Colonic mucosa (tissue), 4 donors: ENCODE data around the gene DHCR24. TPM values are rescaled to one million over a fixed set of nuclear protein-coding genes. Genes with fewer than 3 reads are reported as not detected.

Experiments used
- DNase-seq: peaks from one replicate; pipeline ENCODE4 v3.0.0-alpha.2; 2020
- H3K27ac ChIP-seq: fragments of 200-600 bp; one replicate; pipeline ENCODE4 v1.8.0; 2021
- H3K27me3 ChIP-seq: fragments of 200-600 bp; one replicate; pipeline ENCODE4 v1.8.0; 2021
- H3K36me3 ChIP-seq: fragments of 200-600 bp; one replicate; pipeline ENCODE4 v1.8.0; 2021
- H3K4me1 ChIP-seq: fragments of 200-600 bp; one replicate; pipeline ENCODE4 v1.8.0; 2021; ENCODE audit warnings: mild to moderate bottlenecking
- H3K4me3 ChIP-seq: fragments of 200-600 bp; one replicate; pipeline ENCODE4 v1.8.0; 2021
- H3K9ac ChIP-seq, 2 donors: one replicate each; pipeline ENCODE4 v1.7.0; 2013; ENCODE audit warnings: control low read depth in 2 of 2, low read depth in 2 of 2, low read length in 2 of 2
- H3K9me3 ChIP-seq: fragments of 200-600 bp; one replicate; pipeline ENCODE4 v1.8.0; 2021
- intact Hi-C: fragments of 100-400 bp; cut with DNase I; formaldehyde crosslinking; loops from one replicate; pipeline ENCODE4 v1.14.1; 2022
- total RNA-seq, 2 donors: library from RNA; stranded (reverse); fragmentation: NEBNext Ultra II Directional in 1 of 2; extraction: Animal tissue kit (Norgen Biotek cat#: 25700) in 1 of 2; gene quantifications; one replicate each; pipeline ENCODE4 v1.2.1, GENCODE V29; 2021
- TF ChIP-seq, protein P1 (sequence below): fragments of 200-600 bp; IDR thresholded peaks from one replicate; pipeline ENCODE4 v1.8.0; 2022; ENCODE audit warnings: antibody characterized with exemption, mild to moderate bottlenecking
- donor health status: healthy.
- donor health status: DM: no; HTN: no; CAD: no.
- donor health status: DM: no; HTN: no; CAD: no.

The DHCR24 gene
- total RNA-seq, 2 donors from 2014 or later: 254 to 310 TPM

DNA sequence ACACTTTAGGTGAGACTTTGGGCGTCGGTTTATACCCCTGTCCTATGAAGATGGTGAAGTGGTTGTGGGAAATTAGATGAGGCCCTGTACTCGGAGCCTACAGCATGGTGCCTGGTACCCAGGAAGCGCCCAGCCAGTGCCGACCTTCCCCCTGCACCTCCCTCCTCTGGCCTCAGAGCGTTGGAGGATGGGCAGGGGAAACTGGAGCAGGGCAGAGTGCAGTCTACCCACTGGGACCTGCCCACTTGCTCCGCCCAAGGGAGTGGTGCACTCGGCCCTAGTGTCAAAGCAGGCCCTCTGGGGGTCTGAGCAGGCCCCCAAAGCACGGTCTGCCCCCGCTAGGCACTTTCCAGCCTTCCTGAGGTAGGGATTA is 72.9 kb downstream of the DHCR24 start:
- TF ChIP-seq, protein P1, sequence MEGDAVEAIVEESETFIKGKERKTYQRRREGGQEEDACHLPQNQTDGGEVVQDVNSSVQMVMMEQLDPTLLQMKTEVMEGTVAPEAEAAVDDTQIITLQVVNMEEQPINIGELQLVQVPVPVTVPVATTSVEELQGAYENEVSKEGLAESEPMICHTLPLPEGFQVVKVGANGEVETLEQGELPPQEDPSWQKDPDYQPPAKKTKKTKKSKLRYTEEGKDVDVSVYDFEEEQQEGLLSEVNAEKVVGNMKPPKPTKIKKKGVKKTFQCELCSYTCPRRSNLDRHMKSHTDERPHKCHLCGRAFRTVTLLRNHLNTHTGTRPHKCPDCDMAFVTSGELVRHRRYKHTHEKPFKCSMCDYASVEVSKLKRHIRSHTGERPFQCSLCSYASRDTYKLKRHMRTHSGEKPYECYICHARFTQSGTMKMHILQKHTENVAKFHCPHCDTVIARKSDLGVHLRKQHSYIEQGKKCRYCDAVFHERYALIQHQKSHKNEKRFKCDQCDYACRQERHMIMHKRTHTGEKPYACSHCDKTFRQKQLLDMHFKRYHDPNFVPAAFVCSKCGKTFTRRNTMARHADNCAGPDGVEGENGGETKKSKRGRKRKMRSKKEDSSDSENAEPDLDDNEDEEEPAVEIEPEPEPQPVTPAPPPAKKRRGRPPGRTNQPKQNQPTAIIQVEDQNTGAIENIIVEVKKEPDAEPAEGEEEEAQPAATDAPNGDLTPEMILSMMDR: no peak
- Histone ChIP-seq H3K4me3 (no peak overlapping the region), H3K4me1 (no peaks in the 10 kb centered on the region), H3K27me3 (no peaks in the 10 kb centered on the region), H3K27ac (peak overlapping the region; percentile 42), H3K9me3 (no peaks in the 10 kb centered on the region), H3K36me3 (no peaks in the 10 kb centered on the region), H3K9ac (peak overlapping the region in 1 of 2 donors; percentile 39)
- DNase-seq: peak; percentile 74
- intact Hi-C loops: loop anchor here (5.0 kb wide), 2 partner anchors 142 to 317 kb away; no protein-coding TSS in a partner anchor

DNA sequence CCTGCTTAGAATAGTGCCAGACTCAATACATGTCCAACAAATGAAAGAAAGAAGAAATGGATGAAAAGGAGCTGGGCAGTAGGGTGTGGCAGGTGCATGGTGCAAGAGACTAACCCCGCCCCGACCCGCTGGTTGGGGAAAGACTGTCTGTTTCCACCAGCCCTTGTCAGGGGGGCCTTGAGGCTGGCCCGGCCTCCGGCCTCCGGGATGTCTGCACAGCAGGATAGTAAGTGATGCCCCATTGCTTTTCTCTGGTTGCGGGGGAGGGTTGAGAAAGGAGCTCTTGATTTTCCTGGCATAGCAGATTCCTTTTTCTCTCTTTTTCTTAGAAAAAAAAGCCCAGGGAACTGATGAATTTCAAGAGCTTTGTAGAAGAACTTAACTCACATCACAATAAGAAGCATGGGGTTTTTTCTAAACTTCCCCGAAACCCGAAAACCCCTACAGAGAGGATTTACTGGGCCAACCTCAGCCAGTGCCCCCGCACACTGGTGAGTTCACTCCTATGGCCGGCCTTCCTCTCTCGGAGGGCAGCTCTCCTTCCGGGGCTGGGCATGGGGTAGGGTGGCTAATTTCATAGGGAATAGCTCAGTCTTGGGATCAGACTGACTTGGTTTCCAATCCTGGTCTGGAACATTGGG is 73.4 kb downstream of the DHCR24 start:
- Histone ChIP-seq H3K36me3 (no peaks in the 10 kb centered on the region), H3K27me3 (no peaks in the 10 kb centered on the region), H3K4me1 (no peaks in the 10 kb centered on the region), H3K9me3 (no peaks in the 10 kb centered on the region), H3K27ac (no peak overlapping the region), H3K4me3 (no peak overlapping the region), H3K9ac (peak overlapping the region in 1 of 2 donors; percentile 39)
- TF ChIP-seq, protein P1: no peak
- intact Hi-C loops: loop anchor here (5.0 kb wide), 2 partner anchors 141 to 316 kb away; no protein-coding TSS in a partner anchor
- DNase-seq: peak; percentile 49

DNA sequence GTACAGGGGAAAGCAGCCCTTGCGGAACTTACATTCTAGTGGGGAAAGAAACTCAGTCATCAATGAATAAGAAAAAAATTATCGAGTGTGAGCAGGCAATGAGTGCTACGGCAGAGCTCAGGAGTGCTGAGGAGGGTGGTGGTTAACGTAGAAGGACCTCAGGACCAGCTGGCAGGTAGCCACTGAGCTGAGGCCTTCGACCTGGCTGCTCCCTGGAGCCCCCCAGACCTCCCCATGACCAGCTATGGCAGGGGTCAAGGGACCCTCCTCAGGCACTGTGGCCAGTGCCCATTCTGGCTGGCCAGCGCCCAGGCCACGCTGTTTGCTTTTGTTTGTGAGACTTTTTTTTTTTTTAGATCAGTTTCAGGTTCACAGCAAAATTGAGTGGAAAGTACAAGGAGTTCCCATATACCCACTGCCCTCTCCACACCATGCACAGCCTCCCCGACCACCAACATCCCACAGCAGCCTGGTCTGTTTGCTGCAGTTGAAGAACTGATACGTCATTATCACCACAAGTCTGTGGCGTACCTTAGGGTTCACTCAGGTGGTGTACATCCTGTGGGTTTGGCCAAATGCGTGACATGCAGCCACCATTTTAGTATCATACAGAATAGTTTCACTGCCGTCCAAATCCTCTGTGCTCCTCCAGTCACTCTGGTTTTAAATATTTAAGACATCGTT is 74.1 kb downstream of the DHCR24 start:
- intact Hi-C loops: loop anchor here (5.0 kb wide), 2 partner anchors 141 to 316 kb away; no protein-coding TSS in a partner anchor
- Histone ChIP-seq H3K4me1 (no peaks in the 10 kb centered on the region), H3K36me3 (no peaks in the 10 kb centered on the region), H3K27me3 (no peaks in the 10 kb centered on the region), H3K4me3 (no peak overlapping the region), H3K9ac (no peak overlapping the region), H3K27ac (no peak overlapping the region), H3K9me3 (no peaks in the 10 kb centered on the region)
- TF ChIP-seq, protein P1: no peak
- DNase-seq: no peak

DNA sequence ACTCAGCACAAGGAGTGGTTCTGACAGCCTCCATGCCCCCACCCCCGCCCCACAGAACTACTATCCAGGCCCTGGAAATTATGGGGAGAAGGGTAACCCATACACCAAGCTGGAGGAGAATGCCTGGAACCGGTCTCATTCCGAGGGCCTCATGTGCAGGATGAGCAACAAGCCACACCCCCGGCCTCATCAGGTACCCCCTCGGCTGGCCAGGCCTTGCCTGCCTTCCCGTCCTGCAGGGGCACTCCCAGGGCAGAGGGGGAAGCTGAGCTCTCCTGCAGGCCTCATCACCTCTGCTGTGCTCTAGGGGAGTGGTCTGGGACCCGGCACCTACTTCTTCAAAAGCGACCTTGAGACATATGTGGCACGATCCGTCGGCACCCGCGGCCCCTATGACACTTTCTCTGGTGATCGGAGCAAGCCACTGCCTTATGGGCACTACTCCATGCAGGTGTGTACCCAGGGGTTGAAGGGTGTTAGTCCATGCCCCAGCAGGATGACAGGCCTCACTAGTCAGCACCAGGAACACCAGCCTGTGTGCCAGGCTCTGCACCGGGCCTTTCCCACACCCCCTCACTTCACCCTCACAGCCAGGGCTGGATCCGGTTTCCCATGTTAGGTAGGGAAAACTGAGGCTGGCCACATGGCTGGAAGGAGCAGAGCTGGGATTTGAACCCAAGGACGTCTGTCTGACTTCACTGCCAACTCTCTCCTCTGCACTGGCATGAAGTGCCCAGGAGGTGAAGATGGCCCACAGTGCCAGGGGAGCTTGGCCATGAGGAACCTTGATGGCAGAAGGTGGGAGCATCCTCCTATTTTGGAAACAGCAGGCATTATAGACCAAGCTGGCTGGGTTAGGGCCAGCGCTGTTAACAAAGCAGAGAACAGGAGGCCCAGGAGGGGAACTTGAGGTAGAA is 75.0 kb downstream of the DHCR24 start:
- Histone ChIP-seq H3K4me1 (no peaks in the 10 kb centered on the region), H3K9ac (no peak overlapping the region), H3K9me3 (no peaks in the 10 kb centered on the region), H3K36me3 (no peaks in the 10 kb centered on the region), H3K27ac (no peak overlapping the region), H3K27me3 (no peaks in the 10 kb centered on the region), H3K4me3 (no peak overlapping the region)
- intact Hi-C loops: loop anchor here (5.0 kb wide), 2 partner anchors 140 to 315 kb away; no protein-coding TSS in a partner anchor
- no peak for DNase-seq
- TF ChIP-seq, protein P1: no peak

DNA sequence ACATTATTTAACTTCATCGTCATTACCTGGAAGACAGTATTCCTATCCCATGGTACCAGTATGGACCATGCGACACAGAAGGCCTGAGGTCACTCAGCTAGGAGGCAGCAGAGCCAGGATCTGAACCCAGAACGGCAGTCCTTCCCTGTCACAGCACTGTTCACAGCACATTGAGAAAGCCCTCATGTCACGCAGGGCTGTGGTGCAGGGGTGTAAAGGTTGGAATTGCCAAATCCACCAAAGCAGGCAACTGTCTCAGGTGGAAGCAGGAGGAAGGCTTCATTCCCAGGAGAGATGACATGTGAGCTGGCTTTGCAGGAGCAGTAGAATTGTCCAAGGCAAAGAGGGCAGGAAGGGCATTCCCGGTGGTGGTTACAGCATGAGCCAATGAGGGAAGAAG is 75.9 kb downstream of the DHCR24 start:
- intact Hi-C loops: loop anchor here (5.0 kb wide), 2 partner anchors 139 to 314 kb away; no protein-coding TSS in a partner anchor
- DNase-seq: no peak
- H3K36me3 ChIP-seq: no peaks in the 10 kb centered on the region
- H3K9me3 ChIP-seq: no peaks in the 10 kb centered on the region
- no peak overlapping the region for H3K4me3 ChIP-seq
- H3K4me1 ChIP-seq: no peaks in the 10 kb centered on the region
- TF ChIP-seq, protein P1: no peak
- peak overlapping the region in 1 of 2 donors; percentile 13 for H3K9ac ChIP-seq
- no peak overlapping the region for H3K27ac ChIP-seq
- no peaks in the 10 kb centered on the region for H3K27me3 ChIP-seq
